Smooth muscle cell (in vitro differentiated cells): Measurements from ENCODE around the gene CEP250. TPM values are rescaled to one million over a fixed set of nuclear protein-coding genes. Genes with fewer than 3 reads are reported as not detected.

Source experiments
- DNase-seq: peaks from one replicate; lab custom pipeline; 2025; ENCODE audit not compliant: unreplicated experiment; lab: John Stamatoyannopoulos, UW
- H2AFZ ChIP-seq: fragments of 200-600 bp; sonication (generic); 2 replicates; pipeline ENCODE4 v1.6.0; 2016; ENCODE audit warnings: antibody characterized with exemption, low read depth, mild to moderate bottlenecking
- H3F3A ChIP-seq: fragments of 200-600 bp; sonication (generic); 2 replicates; pipeline ENCODE4 v1.6.0; 2017; ENCODE audit warnings: antibody characterized with exemption, low read depth
- H3K27ac ChIP-seq: fragments of 200-600 bp; sonication (generic); 2 replicates; pipeline ENCODE4 v1.5.1; 2016; ENCODE audit warnings: low read depth, mild to moderate bottlenecking
- H3K27me3 ChIP-seq: fragments of 200-600 bp; sonication (generic); 2 replicates; pipeline ENCODE4 v1.6.1; 2016; ENCODE audit warnings: low read depth, mild to moderate bottlenecking
- H3K36me3 ChIP-seq: fragments of 200-600 bp; sonication (generic); 2 replicates; pipeline ENCODE4 v1.5.1; 2016; ENCODE audit warnings: low read depth
- H3K4me1 ChIP-seq: fragments of 200-600 bp; sonication (generic); 2 replicates; pipeline ENCODE4 v1.5.1; 2016; ENCODE audit warnings: low read depth
- H3K4me2 ChIP-seq: fragments of 200-600 bp; sonication (generic); 2 replicates; pipeline ENCODE4 v1.6.0; 2016; ENCODE audit warnings: mild to moderate bottlenecking
- H3K4me3 ChIP-seq: fragments of 200-600 bp; sonication (generic); 2 replicates; pipeline ENCODE4 v1.5.1; 2016; ENCODE audit warnings: mild to moderate bottlenecking
- H3K79me2 ChIP-seq: fragments of 200-600 bp; sonication (generic); 2 replicates; pipeline ENCODE4 v1.6.0; 2016; ENCODE audit warnings: low read depth, mild to moderate bottlenecking
- H3K9ac ChIP-seq: fragments of 200-600 bp; sonication (generic); 2 replicates; pipeline ENCODE4 v1.6.0; 2016; ENCODE audit warnings: low read depth
- H3K9me3 ChIP-seq: fragments of 200-600 bp; sonication (generic); replicated peaks from 2 replicates; pipeline ENCODE4 v1.5.1; 2016; ENCODE audit warnings: low read depth
- H4K20me1 ChIP-seq: fragments of 200-600 bp; sonication (generic); 2 replicates; pipeline ENCODE4 v1.6.0; 2016; ENCODE audit warnings: low read depth
- CTCF ChIP-seq: fragments of 200-600 bp; sonication (generic); IDR thresholded peaks from 2 replicates; pipeline ENCODE4 v1.5.1; 2017; ENCODE audit warnings: borderline replicate concordance, mild to moderate bottlenecking, antibody characterized with exemption; ENCODE audit not compliant: insufficient read depth, poor library complexity, severe bottlenecking
- WGBS: methylation state at CpG from one replicate; pipeline ENCODE4 v1.1.7; 2016; ENCODE audit warnings: low lambda C conversion rate; 5-methylcytosine and 5-hydroxymethylcytosine counted together
- polyA plus RNA-seq: library from polyadenylated mRNA; unstranded; fragments of >200 nt; fragmentation: Nextera tagmentation; extraction: Ambion mirVana; gene quantifications from 2 replicates; pipeline ENCODE4 v1.2.1, GENCODE V29; 2016
- total RNA-seq: library from RNA; depleted of rRNA; stranded (reverse); fragments of >200 nt; gene quantifications from 2 replicates; pipeline ENCODE4 v1.2.3, GENCODE V29; 2014

CEP250 gene
- total and polyA plus RNA-seq, 2 experiments from 2014 or later: 16.0 to 22.1 TPM

DNA sequence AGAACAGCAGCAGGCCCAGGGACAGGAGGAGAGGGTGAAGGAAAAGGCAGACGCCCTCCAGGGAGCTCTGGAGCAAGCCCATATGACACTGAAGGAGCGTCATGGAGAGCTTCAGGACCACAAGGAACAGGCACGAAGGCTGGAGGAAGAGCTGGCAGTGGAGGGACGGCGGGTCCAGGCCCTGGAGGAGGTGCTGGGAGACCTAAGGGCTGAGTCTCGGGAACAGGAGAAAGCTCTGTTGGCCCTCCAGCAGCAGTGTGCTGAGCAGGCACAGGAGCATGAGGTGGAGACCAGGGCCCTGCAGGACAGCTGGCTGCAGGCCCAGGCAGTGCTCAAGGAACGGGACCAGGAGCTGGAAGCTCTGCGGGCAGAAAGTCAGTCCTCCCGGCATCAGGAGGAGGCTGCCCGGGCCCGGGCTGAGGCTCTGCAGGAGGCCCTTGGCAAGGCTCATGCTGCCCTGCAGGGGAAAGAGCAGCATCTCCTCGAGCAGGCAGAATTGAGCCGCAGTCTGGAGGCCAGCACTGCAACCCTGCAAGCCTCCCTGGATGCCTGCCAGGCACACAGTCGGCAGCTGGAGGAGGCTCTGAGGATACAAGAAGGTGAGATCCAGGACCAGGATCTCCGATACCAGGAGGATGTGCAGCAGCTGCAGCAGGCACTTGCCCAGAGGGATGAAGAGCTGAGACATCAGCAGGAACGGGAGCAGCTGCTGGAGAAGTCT is 48.6 kb downstream of the CEP250 start:
- no peaks in the 10 kb centered on the region for H3K4me1 ChIP-seq
- H2AFZ ChIP-seq: no peak overlapping the region
- no peak overlapping the region for H3K4me3 ChIP-seq
- no peaks in the 10 kb centered on the region for H3K27me3 ChIP-seq
- WGBS: 94% methylated on average over 16 of the region's 16 CpGs
- no peak for DNase-seq
- H3K9me3 ChIP-seq: no peaks in the 10 kb centered on the region
- peaks cover 19% of the 10 kb centered on the region for H4K20me1 ChIP-seq
- H3K4me2 ChIP-seq: no peak overlapping the region
- H3K36me3 ChIP-seq: no peaks in the 10 kb centered on the region
- H3F3A ChIP-seq: no peaks in the 10 kb centered on the region
- H3K79me2 ChIP-seq: no peaks in the 10 kb centered on the region
- TF ChIP-seq CTCF: no peak
- no peak overlapping the region for H3K9ac ChIP-seq
- no peak overlapping the region for H3K27ac ChIP-seq

GRCh38 chr20:35504751-35505150 is 49.4 kb downstream of the CEP250 start:
- Histone ChIP-seq H2AFZ (no peak overlapping the region), H3K9me3 (no peaks in the 10 kb centered on the region), H3K4me1 (no peaks in the 10 kb centered on the region), H3K36me3 (no peaks in the 10 kb centered on the region), H3K27me3 (no peaks in the 10 kb centered on the region), H3K4me2 (no peak overlapping the region), H3K9ac (no peak overlapping the region), H4K20me1 (peaks cover 19% of the 10 kb centered on the region), H3F3A (no peaks in the 10 kb centered on the region), H3K79me2 (no peaks in the 10 kb centered on the region), H3K27ac (no peak overlapping the region), H3K4me3 (no peak overlapping the region)
- 100% methylated on average over 5 of the region's 5 CpGs for WGBS
- TF ChIP-seq CTCF: no peak
- no peak for DNase-seq

- H3K9ac ChIP-seq: no peak overlapping the region
- H3K36me3 ChIP-seq: no peaks in the 10 kb centered on the region
- H3K27me3 ChIP-seq: no peaks in the 10 kb centered on the region
- DNase-seq: no peak
- H3K79me2 ChIP-seq: no peaks in the 10 kb centered on the region
- H3F3A ChIP-seq: no peaks in the 10 kb centered on the region
- TF ChIP-seq CTCF: no peak
- H3K9me3 ChIP-seq: no peaks in the 10 kb centered on the region
- H3K27ac ChIP-seq: no peak overlapping the region
- peaks cover 19% of the 10 kb centered on the region for H4K20me1 ChIP-seq
- H2AFZ ChIP-seq: no peak overlapping the region
- no peak overlapping the region for H3K4me3 ChIP-seq
- WGBS: 87% methylated on average over 3 of the region's 3 CpGs
- H3K4me1 ChIP-seq: no peaks in the 10 kb centered on the region
- no peak overlapping the region for H3K4me2 ChIP-seq
Observed at GRCh38 chr20:35506179-35506578, 50.8 kb downstream of the CEP250 start.
